HG02798 (cell line): ENCODE measurements around the gene FGB.

Source experiments
- ATAC-seq: cut with Tn5 transposase; IDR thresholded peaks from one replicate; pipeline ENCODE4 v1.9.1; 2021; ENCODE audit warnings: mild to moderate bottlenecking; ENCODE audit not compliant: unreplicated experiment, poor library complexity

FGB gene

GRCh38 chr4:154564311-154564710 is 1.5 kb downstream of the FGB start:
- no peak for ATAC-seq

- no peak for ATAC-seq
These were observed 2.9 kb downstream of the FGB start for GRCh38 chr4:154565704-154566103.

GRCh38 chr4:154566639-154567204 is 3.9 kb downstream of the FGB start:
- no peak for ATAC-seq

GRCh38 chr4:154569028-154569427 is 6.2 kb downstream of the FGB start:
- no peak for ATAC-seq

GRCh38 chr4:154569584-154569983 is 6.8 kb downstream of the FGB start:
- ATAC-seq, result no peak

GRCh38 chr4:154573190-154573870 is 10.5 kb downstream of the FGB start:
- no peak for ATAC-seq

GRCh38 chr4:154574311-154574710 is 11.5 kb downstream of the FGB start:
- ATAC-seq, result no peak

GRCh38 chr4:154577324-154577723 is 14.5 kb downstream of the FGB start:
- ATAC-seq, result no peak

GRCh38 chr4:154578919-154579318 is 16.1 kb downstream of the FGB start:
- no peak for ATAC-seq

- ATAC-seq, result no peak
These were observed 17.1 kb downstream of the FGB start for GRCh38 chr4:154579927-154580326.

GRCh38 chr4:154582723-154583122 is 19.9 kb downstream of the FGB start:
- no peak for ATAC-seq

GRCh38 chr4:154583230-154583629 is 20.4 kb downstream of the FGB start:
- no peak for ATAC-seq

GRCh38 chr4:154583677-154584076 is 20.9 kb downstream of the FGB start:
- ATAC-seq, result no peak

- ATAC-seq, result no peak
These were observed 21.4 kb downstream of the FGB start for GRCh38 chr4:154584259-154584658.

- ATAC-seq, result no peak
These were observed 22.7 kb downstream of the FGB start for GRCh38 chr4:154585369-154586018.

GRCh38 chr4:154586296-154587033 is 23.7 kb downstream of the FGB start:
- ATAC-seq, result no peak

- ATAC-seq, result no peak
These were observed 25.4 kb downstream of the FGB start for GRCh38 chr4:154588198-154588597.

GRCh38 chr4:154589296-154590197 is 26.7 kb downstream of the FGB start:
- no peak for ATAC-seq

- no peak for ATAC-seq
These were observed 27.7 kb downstream of the FGB start, which contains the start of gene FGA for GRCh38 chr4:154590329-154591006. TSS of gene FGA (minus strand) at chr4:154590742. CDS start at chr4:154590687, 55 bp downstream.
